GM20000 (cell line): Measurements from ENCODE around the gene FAM98C.
"Not testable (repeated sequence)": the region's sequence is repeated elsewhere in the genome, so short reads cannot be mapped to it uniquely, and the experiment has no call there.

Experiments
- DNase-seq: peaks from one replicate; pipeline ENCODE4 v3.0.0; 2012; ENCODE audit warnings: low spot score
- TF ChIP-seq, protein P1 (sequence below): IDR thresholded peaks from 2 replicates; pipeline ENCODE4 v1.5.1; 2012; ENCODE audit warnings: mild to moderate bottlenecking, control low read depth; ENCODE audit errors: extremely low read depth, missing control alignments

FAM98C gene

GRCh38 chr19:38361633-38362075 lies 41.2 kb upstream of the FAM98C start:
- TF ChIP-seq, protein P1, sequence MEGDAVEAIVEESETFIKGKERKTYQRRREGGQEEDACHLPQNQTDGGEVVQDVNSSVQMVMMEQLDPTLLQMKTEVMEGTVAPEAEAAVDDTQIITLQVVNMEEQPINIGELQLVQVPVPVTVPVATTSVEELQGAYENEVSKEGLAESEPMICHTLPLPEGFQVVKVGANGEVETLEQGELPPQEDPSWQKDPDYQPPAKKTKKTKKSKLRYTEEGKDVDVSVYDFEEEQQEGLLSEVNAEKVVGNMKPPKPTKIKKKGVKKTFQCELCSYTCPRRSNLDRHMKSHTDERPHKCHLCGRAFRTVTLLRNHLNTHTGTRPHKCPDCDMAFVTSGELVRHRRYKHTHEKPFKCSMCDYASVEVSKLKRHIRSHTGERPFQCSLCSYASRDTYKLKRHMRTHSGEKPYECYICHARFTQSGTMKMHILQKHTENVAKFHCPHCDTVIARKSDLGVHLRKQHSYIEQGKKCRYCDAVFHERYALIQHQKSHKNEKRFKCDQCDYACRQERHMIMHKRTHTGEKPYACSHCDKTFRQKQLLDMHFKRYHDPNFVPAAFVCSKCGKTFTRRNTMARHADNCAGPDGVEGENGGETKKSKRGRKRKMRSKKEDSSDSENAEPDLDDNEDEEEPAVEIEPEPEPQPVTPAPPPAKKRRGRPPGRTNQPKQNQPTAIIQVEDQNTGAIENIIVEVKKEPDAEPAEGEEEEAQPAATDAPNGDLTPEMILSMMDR = no peak
- DNase-seq = peak; percentile 85

DNA sequence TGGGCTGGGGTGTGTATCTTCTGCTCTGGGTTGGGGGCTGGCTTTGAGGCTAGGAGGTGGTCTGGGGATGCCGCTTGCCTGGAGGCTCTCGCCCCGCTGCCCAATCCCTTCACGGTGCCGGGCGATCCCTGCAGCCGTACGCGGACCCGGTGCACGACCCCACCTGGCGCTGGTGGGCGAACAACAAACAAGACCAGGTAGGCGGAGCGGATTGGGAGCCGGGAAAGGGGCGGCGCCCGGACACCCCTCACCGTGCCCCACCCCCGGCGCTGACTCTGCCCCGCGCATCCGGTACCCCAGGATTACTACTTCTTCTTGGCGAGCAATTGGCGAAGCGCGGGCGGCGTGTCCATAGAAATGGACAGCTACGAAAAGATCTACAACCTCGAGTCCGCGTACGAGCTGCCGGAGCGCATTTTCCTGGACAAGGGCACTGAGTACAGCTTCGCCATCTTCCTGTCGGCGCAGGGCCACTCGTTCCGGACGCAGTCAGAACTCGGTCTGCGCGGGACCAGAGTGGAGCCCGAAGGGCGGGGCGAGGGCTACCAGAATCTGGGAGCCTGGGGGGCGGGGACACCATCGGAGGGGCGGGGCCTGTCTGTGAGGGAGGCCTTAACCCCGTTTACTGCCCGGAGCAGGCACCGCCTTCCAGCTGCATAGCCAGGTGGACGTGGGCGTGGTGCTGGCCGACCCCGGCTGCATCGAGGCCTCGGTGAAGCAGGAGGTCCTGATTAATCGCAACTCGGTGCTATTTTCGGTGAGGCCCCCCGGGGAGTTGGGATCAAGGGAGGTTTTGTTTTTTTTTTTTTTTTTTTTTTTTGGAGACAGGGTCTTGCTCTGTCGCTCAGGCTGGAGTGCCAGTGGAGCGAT lies 40.6 kb upstream of the FAM98C start:
- TF ChIP-seq, protein P1 = no peak
- DNase-seq = peak; percentile 81

GRCh38 chr19:38362946-38363688 lies 39.8 kb upstream of the FAM98C start:
- not testable (repeated sequence) for DNase-seq

- TF ChIP-seq, protein P1 = no peak
- no peak for DNase-seq
Observed at GRCh38 chr19:38367041-38367440, 35.9 kb upstream of the FAM98C start.

GRCh38 chr19:38369584-38369983 lies 33.3 kb upstream of the FAM98C start:
- TF ChIP-seq, protein P1 = no peak
- no peak for DNase-seq

DNA sequence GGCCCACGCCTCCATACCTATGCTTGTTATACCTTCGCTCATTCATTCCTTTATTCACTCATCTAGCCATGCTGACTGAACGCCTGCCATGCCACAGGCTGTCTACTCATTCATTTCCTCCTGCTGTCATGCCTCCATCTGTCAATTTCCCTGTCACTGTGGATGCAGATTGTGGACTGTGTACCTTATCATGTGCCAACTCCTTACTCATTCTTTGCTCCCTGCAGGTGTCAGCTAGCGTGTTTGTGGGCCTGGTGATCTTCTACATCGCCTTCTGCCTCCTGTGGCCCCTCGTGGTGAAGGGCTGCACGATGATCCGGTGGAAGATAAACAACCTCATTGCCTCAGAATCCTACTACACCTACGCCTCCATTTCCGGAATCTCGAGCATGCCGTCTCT lies 32.6 kb upstream of the FAM98C start:
- DNase-seq = no peak
- TF ChIP-seq, protein P1 = no peak

DNA sequence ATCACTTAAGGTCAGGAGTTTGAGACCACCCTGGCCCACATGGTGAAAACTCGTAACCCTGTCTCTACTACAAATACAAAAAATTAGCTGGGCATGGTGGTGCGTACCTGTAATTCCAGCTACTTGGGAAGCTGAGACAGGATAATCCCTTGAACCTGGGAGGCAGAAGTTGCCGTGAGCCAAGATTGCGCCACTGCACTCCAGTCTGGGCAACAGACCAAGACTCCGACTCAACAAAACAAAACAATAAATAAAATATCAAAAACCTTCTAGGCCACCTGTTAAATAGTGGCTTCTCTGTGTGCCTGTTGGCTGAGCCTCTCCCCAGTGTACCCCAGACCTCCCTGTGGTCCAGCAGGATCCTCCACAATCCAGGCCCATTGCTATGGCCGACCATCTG lies 31.8 kb upstream of the FAM98C start:
- TF ChIP-seq, protein P1 = no peak
- DNase-seq = no peak
